Ishikawa (cell line): ENCODE measurements around the gene NEUROD6.

ENCODE experiments used
- CEBPB ChIP-seq: IDR thresholded peaks from 2 replicates; pipeline ENCODE4 v1.6.1; 2012
- CREB1 ChIP-seq: IDR thresholded peaks from 2 replicates; pipeline ENCODE4 v1.6.1; 2012; ENCODE audit warnings: low read depth
- EGR1 ChIP-seq: IDR thresholded peaks from 2 replicates; pipeline ENCODE4 v1.6.1; 2012
- EP300 ChIP-seq: IDR thresholded peaks from 2 replicates; pipeline ENCODE4 v1.6.1; 2012; ENCODE audit warnings: borderline replicate concordance
- FOXM1 ChIP-seq: IDR thresholded peaks from 2 replicates; pipeline ENCODE4 v1.6.1; 2012; ENCODE audit warnings: low read depth, borderline replicate concordance
- NFIC ChIP-seq: IDR thresholded peaks from 2 replicates; pipeline ENCODE4 v1.6.1; 2012
- RAD21 ChIP-seq: IDR thresholded peaks from 2 replicates; pipeline ENCODE4 v1.6.1; 2012; ENCODE audit warnings: low read depth
- TAF1 ChIP-seq: IDR thresholded peaks from 2 replicates; pipeline ENCODE4 v1.6.1; 2012; ENCODE audit warnings: low read depth, mild to moderate bottlenecking
- TCF12 ChIP-seq: IDR thresholded peaks from 2 replicates; pipeline ENCODE4 v1.6.1; 2012; ENCODE audit warnings: low read depth
- TEAD4 ChIP-seq: IDR thresholded peaks from 2 replicates; pipeline ENCODE4 v1.6.1; 2012
- YY1 ChIP-seq: IDR thresholded peaks from 2 replicates; pipeline ENCODE4 v1.6.1; 2012; ENCODE audit warnings: low read depth
- ZBTB7A ChIP-seq: IDR thresholded peaks from 2 replicates; pipeline ENCODE4 v1.6.1; 2012; ENCODE audit warnings: low read depth
- TF ChIP-seq, protein P1 (sequence below): IDR thresholded peaks from 2 replicates; pipeline ENCODE4 v1.6.1; 2012
- TF ChIP-seq, protein P2 (sequence below): IDR thresholded peaks from 2 replicates; pipeline ENCODE4 v1.6.1; 2012
- TF ChIP-seq, protein P3 (sequence below): IDR thresholded peaks from 2 replicates; pipeline ENCODE4 v1.6.1; 2012; ENCODE audit warnings: low read depth, mild to moderate bottlenecking

NEUROD6 gene

DNA sequence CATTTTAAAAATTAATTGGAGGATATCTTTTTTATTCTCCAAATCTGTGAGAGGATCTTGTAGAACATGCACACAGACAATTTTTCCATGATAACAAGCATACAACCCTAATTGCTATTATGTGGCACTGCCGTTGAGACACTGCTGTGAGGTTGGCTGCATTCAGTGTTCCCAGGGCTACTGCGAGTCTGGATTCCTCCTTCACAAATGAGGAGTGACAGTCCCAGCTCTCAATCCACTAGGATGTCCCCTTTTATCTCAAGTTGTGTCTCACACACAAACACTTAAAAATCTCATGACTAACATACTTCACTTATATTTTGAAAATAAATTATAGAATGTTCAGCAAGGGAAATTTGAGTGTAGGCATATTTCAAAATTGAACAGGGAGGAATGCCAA lies 14.1 kb downstream of the NEUROD6 start:
- TF ChIP-seq, protein P1, sequence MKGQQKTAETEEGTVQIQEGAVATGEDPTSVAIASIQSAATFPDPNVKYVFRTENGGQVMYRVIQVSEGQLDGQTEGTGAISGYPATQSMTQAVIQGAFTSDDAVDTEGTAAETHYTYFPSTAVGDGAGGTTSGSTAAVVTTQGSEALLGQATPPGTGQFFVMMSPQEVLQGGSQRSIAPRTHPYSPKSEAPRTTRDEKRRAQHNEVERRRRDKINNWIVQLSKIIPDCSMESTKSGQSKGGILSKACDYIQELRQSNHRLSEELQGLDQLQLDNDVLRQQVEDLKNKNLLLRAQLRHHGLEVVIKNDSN = no peak
- TF ChIP-seq ZBTB7A = no peak
- no peak for TF ChIP-seq TEAD4
- TF ChIP-seq, protein P2, sequence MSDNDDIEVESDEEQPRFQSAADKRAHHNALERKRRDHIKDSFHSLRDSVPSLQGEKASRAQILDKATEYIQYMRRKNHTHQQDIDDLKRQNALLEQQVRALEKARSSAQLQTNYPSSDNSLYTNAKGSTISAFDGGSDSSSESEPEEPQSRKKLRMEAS = no peak
- no peak for TF ChIP-seq TAF1
- TF ChIP-seq TCF12 = no peak
- TF ChIP-seq YY1 = no peak
- TF ChIP-seq, protein P3, sequence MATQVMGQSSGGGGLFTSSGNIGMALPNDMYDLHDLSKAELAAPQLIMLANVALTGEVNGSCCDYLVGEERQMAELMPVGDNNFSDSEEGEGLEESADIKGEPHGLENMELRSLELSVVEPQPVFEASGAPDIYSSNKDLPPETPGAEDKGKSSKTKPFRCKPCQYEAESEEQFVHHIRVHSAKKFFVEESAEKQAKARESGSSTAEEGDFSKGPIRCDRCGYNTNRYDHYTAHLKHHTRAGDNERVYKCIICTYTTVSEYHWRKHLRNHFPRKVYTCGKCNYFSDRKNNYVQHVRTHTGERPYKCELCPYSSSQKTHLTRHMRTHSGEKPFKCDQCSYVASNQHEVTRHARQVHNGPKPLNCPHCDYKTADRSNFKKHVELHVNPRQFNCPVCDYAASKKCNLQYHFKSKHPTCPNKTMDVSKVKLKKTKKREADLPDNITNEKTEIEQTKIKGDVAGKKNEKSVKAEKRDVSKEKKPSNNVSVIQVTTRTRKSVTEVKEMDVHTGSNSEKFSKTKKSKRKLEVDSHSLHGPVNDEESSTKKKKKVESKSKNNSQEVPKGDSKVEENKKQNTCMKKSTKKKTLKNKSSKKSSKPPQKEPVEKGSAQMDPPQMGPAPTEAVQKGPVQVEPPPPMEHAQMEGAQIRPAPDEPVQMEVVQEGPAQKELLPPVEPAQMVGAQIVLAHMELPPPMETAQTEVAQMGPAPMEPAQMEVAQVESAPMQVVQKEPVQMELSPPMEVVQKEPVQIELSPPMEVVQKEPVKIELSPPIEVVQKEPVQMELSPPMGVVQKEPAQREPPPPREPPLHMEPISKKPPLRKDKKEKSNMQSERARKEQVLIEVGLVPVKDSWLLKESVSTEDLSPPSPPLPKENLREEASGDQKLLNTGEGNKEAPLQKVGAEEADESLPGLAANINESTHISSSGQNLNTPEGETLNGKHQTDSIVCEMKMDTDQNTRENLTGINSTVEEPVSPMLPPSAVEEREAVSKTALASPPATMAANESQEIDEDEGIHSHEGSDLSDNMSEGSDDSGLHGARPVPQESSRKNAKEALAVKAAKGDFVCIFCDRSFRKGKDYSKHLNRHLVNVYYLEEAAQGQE = no peak
- TF ChIP-seq EP300 = no peak
- no peak for TF ChIP-seq RAD21
- TF ChIP-seq CEBPB = no peak
- TF ChIP-seq FOXM1 = no peak
- TF ChIP-seq CREB1 = no peak
- TF ChIP-seq EGR1 = no peak
- TF ChIP-seq NFIC = no peak

DNA sequence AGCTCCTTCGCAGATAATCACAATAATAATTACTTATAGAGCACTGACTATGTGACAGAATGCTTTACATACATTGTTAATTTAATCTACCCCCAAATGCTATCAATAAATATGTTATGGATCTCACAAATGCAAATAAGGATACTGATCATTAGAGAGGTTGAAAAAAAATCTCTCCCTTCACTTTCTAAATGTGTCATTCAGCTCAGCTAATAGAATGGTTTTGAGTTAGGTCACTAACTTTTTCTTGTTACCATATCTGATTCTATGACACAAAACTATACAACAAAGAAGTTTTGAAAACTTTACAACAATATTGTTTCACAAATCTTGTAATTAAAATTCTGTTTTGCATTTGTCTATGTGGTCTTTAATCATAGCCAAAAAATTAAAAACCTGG lies 17.4 kb downstream of the NEUROD6 start:
- TF ChIP-seq, protein P2 = no peak
- TF ChIP-seq TCF12 = no peak
- no peak for TF ChIP-seq ZBTB7A
- no peak for TF ChIP-seq YY1
- no peak for TF ChIP-seq EP300
- no peak for TF ChIP-seq EGR1
- TF ChIP-seq, protein P3 = no peak
- no peak for TF ChIP-seq TEAD4
- no peak for TF ChIP-seq CREB1
- TF ChIP-seq FOXM1 = no peak
- TF ChIP-seq CEBPB = no peak
- TF ChIP-seq RAD21 = no peak
- no peak for TF ChIP-seq NFIC
- TF ChIP-seq, protein P1 = no peak
- no peak for TF ChIP-seq TAF1

DNA sequence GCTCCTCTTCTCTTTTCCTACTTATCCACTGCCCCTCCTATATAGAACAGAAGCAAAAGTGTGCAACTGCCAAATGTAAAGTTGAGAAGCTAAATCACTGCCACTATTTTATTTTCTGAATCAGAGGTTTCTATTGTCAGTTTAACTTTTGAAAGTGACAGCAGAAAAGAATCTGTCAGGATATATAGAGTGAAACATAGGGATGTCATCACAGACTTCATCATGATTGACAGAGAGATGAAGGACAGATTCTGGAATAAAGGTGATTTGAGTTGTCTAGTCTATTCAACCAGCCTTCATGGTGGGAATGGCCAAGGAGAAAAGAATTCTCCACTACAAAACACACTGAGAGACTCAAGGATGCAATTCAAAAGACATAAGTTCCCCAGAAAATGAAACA lies 19.9 kb downstream of the NEUROD6 start:
- no peak for TF ChIP-seq TEAD4
- TF ChIP-seq CEBPB = no peak
- TF ChIP-seq, protein P3 = no peak
- TF ChIP-seq, protein P1 = no peak
- TF ChIP-seq YY1 = no peak
- no peak for TF ChIP-seq EGR1
- TF ChIP-seq, protein P2 = no peak
- no peak for TF ChIP-seq CREB1
- TF ChIP-seq RAD21 = no peak
- TF ChIP-seq NFIC = no peak
- no peak for TF ChIP-seq TCF12

DNA sequence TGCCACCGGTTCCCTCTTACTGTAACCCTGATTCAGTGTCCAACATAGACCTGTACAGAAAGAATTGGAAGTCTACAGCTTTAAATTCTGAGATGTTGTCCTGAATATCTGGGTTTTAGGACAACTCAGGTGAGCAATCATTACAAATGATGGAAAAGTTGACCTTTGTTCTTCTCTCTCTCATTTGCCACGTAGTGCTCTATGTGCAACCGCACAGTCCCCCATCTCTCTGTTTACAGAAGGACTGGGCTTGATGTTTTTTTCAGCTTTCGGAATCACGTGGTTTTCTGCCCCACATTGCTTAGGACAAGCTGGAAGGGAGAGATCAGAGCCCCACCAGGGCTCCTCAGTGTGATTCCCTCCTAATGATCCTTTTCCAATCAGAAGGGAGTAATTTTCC lies 22.2 kb downstream of the NEUROD6 start:
- no peak for TF ChIP-seq EP300
- TF ChIP-seq, protein P3 = no peak
- no peak for TF ChIP-seq CEBPB
- TF ChIP-seq NFIC = no peak
- TF ChIP-seq ZBTB7A = no peak
- TF ChIP-seq EGR1 = no peak
- no peak for TF ChIP-seq CREB1
- no peak for TF ChIP-seq TEAD4
- no peak for TF ChIP-seq FOXM1
- TF ChIP-seq, protein P2 = no peak
